Neural progenitor cell (in vitro differentiated cells): ENCODE results near the gene CHPF2.

Source experiments
- EZH2 ChIP-seq: fragments of 200-600 bp; sonication (generic); IDR thresholded peaks from 2 replicates; pipeline ENCODE4 v1.6.1; 2017; ENCODE audit warnings: antibody characterized with exemption, mild to moderate bottlenecking, moderate library complexity
- EZH2phosphoT487 ChIP-seq: fragments of 200-600 bp; sonication (generic); IDR thresholded peaks from 2 replicates; pipeline ENCODE4 v1.6.1; 2017; ENCODE audit warnings: antibody characterized with exemption
- TF ChIP-seq, protein P1 (sequence below): fragments of 200-600 bp; sonication (generic); IDR thresholded peaks from 2 replicates; pipeline ENCODE4 v1.5.1; 2017; ENCODE audit warnings: antibody characterized with exemption, mild to moderate bottlenecking

DNA sequence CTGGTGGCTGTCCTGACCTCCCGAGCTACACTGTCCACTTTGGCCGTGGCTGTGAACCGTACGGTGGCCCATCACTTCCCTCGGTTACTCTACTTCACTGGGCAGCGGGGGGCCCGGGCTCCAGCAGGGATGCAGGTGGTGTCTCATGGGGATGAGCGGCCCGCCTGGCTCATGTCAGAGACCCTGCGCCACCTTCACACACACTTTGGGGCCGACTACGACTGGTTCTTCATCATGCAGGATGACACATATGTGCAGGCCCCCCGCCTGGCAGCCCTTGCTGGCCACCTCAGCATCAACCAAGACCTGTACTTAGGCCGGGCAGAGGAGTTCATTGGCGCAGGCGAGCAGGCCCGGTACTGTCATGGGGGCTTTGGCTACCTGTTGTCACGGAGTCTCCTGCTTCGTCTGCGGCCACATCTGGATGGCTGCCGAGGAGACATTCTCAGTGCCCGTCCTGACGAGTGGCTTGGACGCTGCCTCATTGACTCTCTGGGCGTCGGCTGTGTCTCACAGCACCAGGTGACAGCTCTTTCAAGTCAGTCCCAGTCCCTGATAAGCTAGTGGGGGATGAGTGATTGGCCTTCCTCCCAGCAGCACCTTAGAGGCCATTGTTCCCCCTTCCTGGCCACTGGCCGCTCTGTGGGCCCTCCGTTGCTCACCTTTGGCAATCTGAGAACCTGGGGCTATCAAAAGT lies 3.0 kb downstream of the CHPF2 start:
- TF ChIP-seq, protein P1, sequence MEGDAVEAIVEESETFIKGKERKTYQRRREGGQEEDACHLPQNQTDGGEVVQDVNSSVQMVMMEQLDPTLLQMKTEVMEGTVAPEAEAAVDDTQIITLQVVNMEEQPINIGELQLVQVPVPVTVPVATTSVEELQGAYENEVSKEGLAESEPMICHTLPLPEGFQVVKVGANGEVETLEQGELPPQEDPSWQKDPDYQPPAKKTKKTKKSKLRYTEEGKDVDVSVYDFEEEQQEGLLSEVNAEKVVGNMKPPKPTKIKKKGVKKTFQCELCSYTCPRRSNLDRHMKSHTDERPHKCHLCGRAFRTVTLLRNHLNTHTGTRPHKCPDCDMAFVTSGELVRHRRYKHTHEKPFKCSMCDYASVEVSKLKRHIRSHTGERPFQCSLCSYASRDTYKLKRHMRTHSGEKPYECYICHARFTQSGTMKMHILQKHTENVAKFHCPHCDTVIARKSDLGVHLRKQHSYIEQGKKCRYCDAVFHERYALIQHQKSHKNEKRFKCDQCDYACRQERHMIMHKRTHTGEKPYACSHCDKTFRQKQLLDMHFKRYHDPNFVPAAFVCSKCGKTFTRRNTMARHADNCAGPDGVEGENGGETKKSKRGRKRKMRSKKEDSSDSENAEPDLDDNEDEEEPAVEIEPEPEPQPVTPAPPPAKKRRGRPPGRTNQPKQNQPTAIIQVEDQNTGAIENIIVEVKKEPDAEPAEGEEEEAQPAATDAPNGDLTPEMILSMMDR = no peak
- TF ChIP-seq EZH2phosphoT487 = no peak
- no peak for TF ChIP-seq EZH2
